Panc1 (cell line): ENCODE results near the gene ACAD8.

ENCODE experiments used
- CTCF ChIP-seq: fragments of 450-650 bp; IDR thresholded peaks from 2 replicates; pipeline ENCODE4 v1.5.1; 2017; ENCODE audit warnings: mild to moderate bottlenecking
- POLR2AphosphoS5 ChIP-seq: IDR thresholded peaks from 2 replicates; pipeline ENCODE4 v1.6.1; 2012; ENCODE audit warnings: mild to moderate bottlenecking, low read depth, low read length, moderate library complexity
- REST ChIP-seq, 2 experiments: IDR thresholded peaks; 2 replicates each; pipeline ENCODE4 v1.6.1; 2011 to 2012; ENCODE audit warnings: low read depth in 2 of 2, control low read depth in 1 of 2, low read length in 1 of 2, mild to moderate bottlenecking in 1 of 2, moderate library complexity in 1 of 2; ENCODE audit not compliant: insufficient read depth in 1 of 2

- TF ChIP-seq CTCF (no peak), POLR2AphosphoS5 (no peak), REST (IDR thresholded peaks at IDR 0.05; ENCODE audit: insufficient read depth in 1 of 2, low read depth in 2 of 2, low read length in 1 of 2) (no peak)
Observed at GRCh38 chr11:134238956-134239355, 14.4 kb upstream of the ACAD8 start.
